HS-27A (cell line): ENCODE results near the gene TK2.
"Not testable (repeated sequence)": the region's sequence is repeated elsewhere in the genome, so short reads cannot be mapped to it uniquely, and the experiment has no call there.

Experiments used
- DNase-seq: peaks from one replicate; pipeline ENCODE4 v3.0.0-alpha.2; 2012; ENCODE audit warnings: low read depth, missing footprints

TK2 gene

GRCh38 chr16:66466636-66467035, 83.3 kb downstream of the TK2 start:
- DNase-seq: not testable (repeated sequence)

DNA sequence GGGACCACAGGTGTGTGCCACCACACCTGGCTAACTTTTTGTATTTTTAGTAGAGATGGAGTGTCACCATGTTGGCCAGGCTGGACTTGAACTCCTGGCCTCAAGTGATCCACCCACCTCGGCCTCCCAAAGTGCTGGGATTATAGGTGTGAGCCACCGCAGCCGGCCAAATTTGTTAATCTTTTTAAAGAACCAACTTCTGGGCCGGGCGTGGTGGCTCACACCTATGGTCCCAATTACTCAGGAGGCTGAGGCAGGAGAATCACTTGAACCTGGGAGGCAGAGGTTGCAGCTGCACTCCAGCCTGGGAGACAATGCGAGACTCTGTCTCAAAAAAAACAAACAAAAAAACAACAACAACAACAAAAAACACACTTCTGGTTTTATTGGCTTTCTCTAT, 84.0 kb downstream of the TK2 start:
- DNase-seq: not testable (repeated sequence)

GRCh38 chr16:66462912-66463311, 87.0 kb downstream of the TK2 start:
- no peak for DNase-seq

- no peak for DNase-seq
These were observed 89.2 kb downstream of the TK2 start for GRCh38 chr16:66460703-66461102.

DNA sequence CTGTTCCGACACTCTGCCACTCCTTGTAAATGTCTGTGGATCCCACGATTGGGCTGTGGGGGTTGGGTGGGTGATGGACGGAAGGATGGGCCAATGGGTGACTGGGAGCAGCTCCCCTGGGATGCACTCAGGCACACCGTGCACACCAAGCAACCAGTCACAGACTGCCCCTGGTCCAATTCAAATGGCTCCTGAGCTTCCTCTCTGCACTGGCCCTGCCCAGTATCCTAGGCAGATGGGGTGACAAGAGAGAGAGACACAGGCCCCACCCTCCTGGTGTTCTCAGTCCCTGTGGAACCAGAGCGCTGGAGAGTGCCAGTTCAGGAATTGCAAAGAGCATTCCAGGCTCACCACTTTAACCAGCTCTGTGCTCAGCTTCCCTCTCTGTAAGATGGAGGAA, 90.0 kb downstream of the TK2 start:
- DNase-seq: no peak

- DNase-seq: no peak
These were observed 91.1 kb downstream of the TK2 start for GRCh38 chr16:66458853-66459252.

- DNase-seq: no peak
These were observed 91.6 kb downstream of the TK2 start for GRCh38 chr16:66458292-66458691.
